ENCODE results near the gene SLC22A23. TPM values are rescaled to one million over a fixed set of nuclear protein-coding genes. Genes with fewer than 3 reads are reported as not detected.

Gene SLC22A23
- total RNA-seq, 1 donor = 18.1 TPM

DNA sequence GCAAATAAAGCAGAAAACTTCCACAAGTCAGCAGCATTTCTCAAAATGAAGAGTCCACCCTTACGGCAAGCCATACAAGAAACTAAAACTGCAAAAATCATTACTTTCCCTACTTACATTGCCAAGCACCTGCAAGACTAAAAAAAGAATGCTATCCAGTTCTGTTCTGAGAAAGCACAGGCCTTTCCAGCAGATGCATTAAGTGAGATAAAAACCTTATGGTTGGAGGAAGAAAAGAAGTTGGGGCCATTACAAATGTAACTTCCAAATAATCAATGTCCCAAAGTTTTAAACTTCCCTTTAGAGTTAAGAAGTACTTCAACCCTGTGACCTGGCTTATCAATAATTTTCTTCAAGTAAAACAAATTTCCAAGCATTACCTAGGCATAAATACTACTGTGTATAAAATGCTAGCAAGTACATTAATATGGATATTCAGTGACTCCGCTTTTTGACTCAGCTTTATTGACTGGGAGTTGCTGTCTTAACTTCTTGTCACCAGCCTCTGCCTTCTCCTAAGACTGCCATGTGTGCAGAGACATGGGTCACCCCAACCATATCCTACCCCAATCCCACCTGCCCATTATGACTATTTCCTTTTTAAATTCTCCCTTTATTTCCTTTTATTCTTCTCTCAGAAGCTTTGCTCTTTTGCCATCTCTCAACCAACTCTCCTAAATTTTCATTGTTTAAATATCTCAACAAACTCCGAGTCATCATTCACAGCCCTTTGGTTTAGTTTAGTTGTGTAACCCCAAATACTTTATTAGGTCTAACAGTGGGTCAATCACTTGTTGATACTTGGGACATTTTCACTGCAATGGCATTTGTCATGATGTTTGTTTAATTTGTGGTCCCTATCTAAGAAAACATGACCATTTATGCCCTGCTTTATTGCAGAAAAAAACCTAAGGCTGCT lies 49.7 kb downstream of the SLC22A23 start:
- no peak overlapping the region for H3K4me2 ChIP-seq (ENCODE audit: insufficient read depth, low read length)
- H4K20me1 ChIP-seq (ENCODE audit: insufficient read depth, low read length) = no peaks in the 10 kb centered on the region
- TF ChIP-seq CTCF (IDR thresholded peaks at IDR 0.05; ENCODE audit: extremely low read depth, low read depth, low read length) = no peak
- H3K36me3 ChIP-seq (ENCODE audit: insufficient read depth, low read length) = no peaks in the 10 kb centered on the region
- H3K9me3 ChIP-seq (ENCODE audit: low read depth, low read length) = no peaks in the 10 kb centered on the region
- peaks cover 15% of the 10 kb centered on the region for H3K4me1 ChIP-seq (ENCODE audit: insufficient read depth, low read length)
- H3K27ac ChIP-seq (ENCODE audit: low read depth, low read length) = no peak overlapping the region
- DNase-seq (ENCODE audit: insufficient read length, low spot score, missing footprints) = no peak
- H3K27me3 ChIP-seq (ENCODE audit: insufficient read depth, low read length) = no peaks in the 10 kb centered on the region
- no peak overlapping the region for H2AFZ ChIP-seq (ENCODE audit: low read length)
- no peaks in the 10 kb centered on the region for H3K79me2 ChIP-seq (ENCODE audit: insufficient read depth, low read length)
- no peak overlapping the region for H3K4me3 ChIP-seq (ENCODE audit: insufficient read depth, low read length)

GRCh38 chr6:3406362-3406821 lies 50.5 kb downstream of the SLC22A23 start:
- no peaks in the 10 kb centered on the region for H3K27me3 ChIP-seq (ENCODE audit: insufficient read depth, low read length)
- no peak for TF ChIP-seq CTCF (IDR thresholded peaks at IDR 0.05; ENCODE audit: extremely low read depth, low read depth, low read length)
- H3K4me3 ChIP-seq (ENCODE audit: insufficient read depth, low read length) = no peak overlapping the region
- no peaks in the 10 kb centered on the region for H3K9me3 ChIP-seq (ENCODE audit: low read depth, low read length)
- no peak overlapping the region for H2AFZ ChIP-seq (ENCODE audit: low read length)
- peaks cover 15% of the 10 kb centered on the region for H3K4me1 ChIP-seq (ENCODE audit: insufficient read depth, low read length)
- H3K4me2 ChIP-seq (ENCODE audit: insufficient read depth, low read length) = no peak overlapping the region
- no peaks in the 10 kb centered on the region for H3K79me2 ChIP-seq (ENCODE audit: insufficient read depth, low read length)
- peak overlapping the region; percentile 43 for H3K27ac ChIP-seq (ENCODE audit: low read depth, low read length)
- H3K36me3 ChIP-seq (ENCODE audit: insufficient read depth, low read length) = no peaks in the 10 kb centered on the region
- H4K20me1 ChIP-seq (ENCODE audit: insufficient read depth, low read length) = no peaks in the 10 kb centered on the region
- DNase-seq (ENCODE audit: insufficient read length, low spot score, missing footprints) = no peak

DNA sequence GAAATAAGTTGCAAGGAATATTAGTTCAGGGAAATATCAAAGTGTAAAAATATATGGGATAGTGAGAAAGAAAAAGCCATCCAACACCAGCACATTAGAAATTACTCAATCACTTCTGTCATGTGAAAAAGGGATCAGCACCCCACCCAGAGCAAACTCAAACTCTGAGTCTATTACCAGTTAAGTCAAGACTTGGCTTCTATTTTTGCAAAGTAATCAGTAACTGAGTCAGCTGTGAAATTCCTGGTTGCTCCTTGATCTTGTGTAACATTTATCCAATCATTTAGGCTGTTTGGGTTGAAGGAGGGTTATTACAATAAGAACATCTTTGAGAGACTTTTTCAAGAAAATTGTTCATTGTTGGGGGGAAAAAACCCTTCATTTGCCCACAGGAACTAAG lies 51.2 kb downstream of the SLC22A23 start:
- Histone ChIP-seq H4K20me1 (ENCODE audit: insufficient read depth, low read length) (no peaks in the 10 kb centered on the region), H3K9me3 (ENCODE audit: low read depth, low read length) (no peaks in the 10 kb centered on the region), H3K79me2 (ENCODE audit: insufficient read depth, low read length) (no peaks in the 10 kb centered on the region), H2AFZ (ENCODE audit: low read length) (no peak overlapping the region), H3K27me3 (ENCODE audit: insufficient read depth, low read length) (no peaks in the 10 kb centered on the region), H3K27ac (ENCODE audit: low read depth, low read length) (peak overlapping the region; percentile 43), H3K4me2 (ENCODE audit: insufficient read depth, low read length) (no peak overlapping the region), H3K4me3 (ENCODE audit: insufficient read depth, low read length) (no peak overlapping the region), H3K4me1 (ENCODE audit: insufficient read depth, low read length) (peaks cover 15% of the 10 kb centered on the region), H3K36me3 (ENCODE audit: insufficient read depth, low read length) (no peaks in the 10 kb centered on the region)
- TF ChIP-seq CTCF (IDR thresholded peaks at IDR 0.05; ENCODE audit: extremely low read depth, low read depth, low read length) = no peak
- peak; percentile 88 for DNase-seq (ENCODE audit: insufficient read length, low spot score, missing footprints)

DNA sequence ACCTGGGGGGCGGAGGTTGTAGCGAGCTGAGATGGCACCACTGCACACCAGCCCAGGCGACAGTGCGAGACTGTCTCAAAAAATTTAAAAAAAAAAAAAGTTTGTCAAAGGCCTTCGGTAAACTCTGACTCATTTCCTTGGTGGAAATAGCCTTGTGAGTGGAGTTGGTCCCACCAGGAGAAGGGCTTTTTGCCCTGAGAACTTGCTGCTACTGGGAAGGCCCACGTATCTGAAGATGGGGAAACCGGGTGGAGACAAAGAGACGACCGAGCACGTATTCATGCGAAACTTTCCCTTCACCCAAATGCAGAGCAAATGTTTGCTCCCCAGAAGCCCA lies 51.7 kb downstream of the SLC22A23 start:
- H3K27me3 ChIP-seq (ENCODE audit: insufficient read depth, low read length) = no peaks in the 10 kb centered on the region
- H3K9me3 ChIP-seq (ENCODE audit: low read depth, low read length) = no peaks in the 10 kb centered on the region
- no peak overlapping the region for H3K4me2 ChIP-seq (ENCODE audit: insufficient read depth, low read length)
- no peaks in the 10 kb centered on the region for H3K79me2 ChIP-seq (ENCODE audit: insufficient read depth, low read length)
- H3K36me3 ChIP-seq (ENCODE audit: insufficient read depth, low read length) = no peaks in the 10 kb centered on the region
- DNase-seq (ENCODE audit: insufficient read length, low spot score, missing footprints) = no peak
- no peak for TF ChIP-seq CTCF (IDR thresholded peaks at IDR 0.05; ENCODE audit: extremely low read depth, low read depth, low read length)
- peak overlapping the region; percentile 37 for H3K27ac ChIP-seq (ENCODE audit: low read depth, low read length)
- H2AFZ ChIP-seq (ENCODE audit: low read length) = no peak overlapping the region
- no peaks in the 10 kb centered on the region for H4K20me1 ChIP-seq (ENCODE audit: insufficient read depth, low read length)
- H3K4me1 ChIP-seq (ENCODE audit: insufficient read depth, low read length) = peaks cover 15% of the 10 kb centered on the region
- no peak overlapping the region for H3K4me3 ChIP-seq (ENCODE audit: insufficient read depth, low read length)

All from osteoblast (primary cell).